ENCODE results near the gene PGA3. TPM values are rescaled to one million over a fixed set of nuclear protein-coding genes. Genes with fewer than 3 reads are reported as not detected.

PGA3 gene
- total RNA-seq, 3 donors from 2014 or later, result 3.7 to 11.3 TPM; not detected in 1

DNA sequence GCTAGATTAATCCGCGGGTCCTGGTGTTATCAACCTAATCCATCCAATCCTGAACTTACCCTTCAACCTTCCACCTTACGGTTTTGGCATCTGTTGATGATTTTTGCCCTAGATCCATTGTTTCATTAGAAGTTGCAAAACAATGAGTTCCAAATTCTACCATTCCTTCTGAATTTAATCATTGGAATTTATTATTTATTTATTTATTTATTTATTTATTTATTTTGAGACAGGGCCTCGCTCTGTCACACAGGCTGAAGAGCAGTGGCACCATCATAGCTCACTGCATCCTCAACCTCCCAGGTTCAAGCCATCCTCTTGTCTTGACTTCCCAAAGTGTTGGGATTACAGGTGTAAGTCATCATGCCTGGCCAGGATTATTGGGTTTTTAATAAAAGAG, 21.8 kb upstream of the PGA3 start:
- no peak for DNase-seq (ENCODE audit: low spot score in 2 of 2)
- TF ChIP-seq POLR2A (IDR thresholded peaks at IDR 0.05) (no peak), POLR2AphosphoS5 (IDR thresholded peaks at IDR 0.05) (no peak)
- TF ChIP-seq, protein P1, sequence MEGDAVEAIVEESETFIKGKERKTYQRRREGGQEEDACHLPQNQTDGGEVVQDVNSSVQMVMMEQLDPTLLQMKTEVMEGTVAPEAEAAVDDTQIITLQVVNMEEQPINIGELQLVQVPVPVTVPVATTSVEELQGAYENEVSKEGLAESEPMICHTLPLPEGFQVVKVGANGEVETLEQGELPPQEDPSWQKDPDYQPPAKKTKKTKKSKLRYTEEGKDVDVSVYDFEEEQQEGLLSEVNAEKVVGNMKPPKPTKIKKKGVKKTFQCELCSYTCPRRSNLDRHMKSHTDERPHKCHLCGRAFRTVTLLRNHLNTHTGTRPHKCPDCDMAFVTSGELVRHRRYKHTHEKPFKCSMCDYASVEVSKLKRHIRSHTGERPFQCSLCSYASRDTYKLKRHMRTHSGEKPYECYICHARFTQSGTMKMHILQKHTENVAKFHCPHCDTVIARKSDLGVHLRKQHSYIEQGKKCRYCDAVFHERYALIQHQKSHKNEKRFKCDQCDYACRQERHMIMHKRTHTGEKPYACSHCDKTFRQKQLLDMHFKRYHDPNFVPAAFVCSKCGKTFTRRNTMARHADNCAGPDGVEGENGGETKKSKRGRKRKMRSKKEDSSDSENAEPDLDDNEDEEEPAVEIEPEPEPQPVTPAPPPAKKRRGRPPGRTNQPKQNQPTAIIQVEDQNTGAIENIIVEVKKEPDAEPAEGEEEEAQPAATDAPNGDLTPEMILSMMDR (IDR thresholded peaks at IDR 0.05), result no peak
- intact Hi-C loops (cut with DNase I; ENCODE audit: low total_unique reads), result no loop called here
- no peak overlapping the region for H3K4me3 ChIP-seq
- H3K9me3 ChIP-seq, result no peaks in the 10 kb centered on the region
- no peaks in the 10 kb centered on the region for H3K4me1 ChIP-seq
- H3K36me3 ChIP-seq, result no peaks in the 10 kb centered on the region
- H3K27me3 ChIP-seq, result no peaks in the 10 kb centered on the region
- no peak overlapping the region for H3K27ac ChIP-seq

DNA sequence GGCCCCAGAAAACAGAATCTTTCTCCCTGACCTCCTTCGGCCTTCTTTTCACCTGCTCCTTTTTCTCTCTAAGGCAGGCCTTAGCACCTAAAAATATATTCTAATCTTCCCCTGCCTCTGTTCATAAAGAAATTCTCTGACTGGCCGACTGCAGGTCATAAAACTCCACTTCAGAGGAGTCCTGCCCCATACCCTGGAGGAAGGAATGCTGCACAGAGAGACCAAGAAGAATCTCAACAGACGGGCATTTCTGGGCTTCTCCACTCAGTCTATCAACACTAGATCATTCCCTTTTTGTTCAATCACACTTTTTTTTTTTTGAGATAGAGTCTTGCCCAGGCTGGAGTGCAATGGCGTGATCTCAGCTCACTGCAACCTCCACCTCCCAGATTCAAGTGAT, 19.7 kb upstream of the PGA3 start:
- no peaks in the 10 kb centered on the region for H3K36me3 ChIP-seq
- H3K27me3 ChIP-seq, result no peaks in the 10 kb centered on the region
- no peak overlapping the region for H3K4me3 ChIP-seq
- TF ChIP-seq, protein P1 (IDR thresholded peaks at IDR 0.05), result no peak
- TF ChIP-seq POLR2AphosphoS5 (IDR thresholded peaks at IDR 0.05) (no peak), POLR2A (IDR thresholded peaks at IDR 0.05) (no peak)
- no peak overlapping the region for H3K27ac ChIP-seq
- no peaks in the 10 kb centered on the region for H3K4me1 ChIP-seq
- no peaks in the 10 kb centered on the region for H3K9me3 ChIP-seq
- intact Hi-C loops (cut with DNase I; ENCODE audit: low total_unique reads), result no loop called here
- DNase-seq (ENCODE audit: low spot score in 2 of 2), result no peak

DNA sequence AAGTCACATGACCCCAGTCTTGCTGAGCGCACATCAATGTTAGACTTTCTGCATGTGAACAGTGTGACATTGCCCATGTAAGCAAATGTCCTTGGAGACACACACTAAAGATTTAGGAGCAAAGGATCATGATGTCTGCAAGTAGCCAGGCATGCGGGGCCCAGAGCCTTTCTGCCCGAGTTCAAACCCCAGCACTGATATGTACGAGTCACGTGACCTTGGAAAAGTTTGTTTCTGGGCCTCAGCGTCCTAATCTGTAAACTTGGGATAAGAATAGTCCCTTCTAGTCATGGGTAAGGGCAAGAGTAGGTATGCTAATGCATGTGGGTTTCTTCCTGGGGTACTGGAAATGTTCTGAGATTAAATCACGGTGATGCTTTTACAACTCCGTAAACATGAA, 16.8 kb upstream of the PGA3 start:
- Histone ChIP-seq H3K36me3 (no peaks in the 10 kb centered on the region), H3K9me3 (no peaks in the 10 kb centered on the region), H3K27me3 (no peaks in the 10 kb centered on the region), H3K4me1 (no peaks in the 10 kb centered on the region), H3K27ac (no peak overlapping the region), H3K4me3 (no peak overlapping the region)
- TF ChIP-seq POLR2A (IDR thresholded peaks at IDR 0.05), result no peak
- TF ChIP-seq, protein P1 (IDR thresholded peaks at IDR 0.05), result no peak
- no peak for TF ChIP-seq POLR2AphosphoS5 (IDR thresholded peaks at IDR 0.05)
- no peak for DNase-seq (ENCODE audit: low spot score in 2 of 2)
- intact Hi-C loops (cut with DNase I; ENCODE audit: low total_unique reads), result no loop called here

DNA sequence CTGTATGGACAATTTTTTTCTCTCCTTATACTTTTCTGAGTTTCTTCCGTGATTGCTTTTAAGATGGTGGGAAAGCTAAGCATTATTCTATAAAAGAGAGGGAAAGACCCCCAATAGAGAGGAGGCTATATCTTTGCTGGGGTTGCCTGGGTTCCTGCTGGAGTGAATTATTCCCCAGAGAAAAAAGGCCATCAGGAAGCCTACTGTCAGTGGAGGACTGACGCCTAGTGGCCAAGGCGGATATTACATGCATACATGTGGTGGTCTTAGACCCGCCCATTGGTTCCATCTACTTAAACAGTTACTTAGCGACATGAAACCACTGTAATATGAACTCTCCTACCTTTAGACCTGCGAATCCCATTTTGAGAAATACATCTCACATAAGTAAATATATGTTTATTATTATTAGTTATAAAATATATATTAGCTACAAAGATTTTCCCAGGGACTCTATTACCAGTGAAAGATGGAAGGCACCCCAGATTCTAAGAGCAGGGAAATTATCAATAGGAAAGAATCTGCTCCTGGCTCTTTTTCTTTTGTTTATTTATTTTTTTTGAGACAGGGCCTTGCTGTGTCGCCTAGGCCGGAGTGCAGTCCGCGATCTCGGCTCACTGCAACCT, 15.7 kb upstream of the PGA3 start:
- peak in 1 of 2 donors; percentile 30 for DNase-seq (ENCODE audit: low spot score in 2 of 2)
- Histone ChIP-seq H3K27me3 (no peaks in the 10 kb centered on the region), H3K27ac (no peak overlapping the region), H3K9me3 (no peaks in the 10 kb centered on the region), H3K4me1 (no peaks in the 10 kb centered on the region), H3K4me3 (no peak overlapping the region), H3K36me3 (no peaks in the 10 kb centered on the region)
- TF ChIP-seq POLR2A (IDR thresholded peaks at IDR 0.05) (no peak), POLR2AphosphoS5 (IDR thresholded peaks at IDR 0.05) (no peak)
- TF ChIP-seq, protein P1 (IDR thresholded peaks at IDR 0.05), result peak; percentile 77 to 86 (median 82)
- intact Hi-C loops (cut with DNase I; ENCODE audit: low total_unique reads), result no loop called here

DNA sequence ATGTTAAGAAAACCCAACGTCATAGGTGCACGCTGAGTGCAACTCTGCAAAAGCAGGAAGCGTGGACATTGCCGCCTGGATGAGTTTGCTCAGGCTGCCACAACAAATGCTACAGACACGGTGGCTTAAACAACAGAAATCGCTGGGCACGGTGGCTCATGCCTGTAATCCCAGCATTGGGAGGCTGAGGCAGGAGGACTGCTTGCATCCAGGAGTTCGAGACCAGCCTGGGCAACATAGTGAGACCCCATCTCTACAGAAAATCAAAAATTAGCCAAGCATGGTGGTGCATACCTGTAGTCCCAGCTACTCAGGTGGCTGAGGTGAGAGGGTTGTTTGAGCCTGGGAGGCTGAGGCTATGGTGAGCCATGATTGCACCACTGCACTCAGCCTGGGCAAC, 13.4 kb upstream of the PGA3 start:
- TF ChIP-seq, protein P1 (IDR thresholded peaks at IDR 0.05), result no peak
- no peak for TF ChIP-seq POLR2AphosphoS5 (IDR thresholded peaks at IDR 0.05)
- TF ChIP-seq POLR2A (IDR thresholded peaks at IDR 0.05), result no peak
- no peak overlapping the region for H3K4me3 ChIP-seq
- no peak overlapping the region for H3K27ac ChIP-seq
- H3K36me3 ChIP-seq, result no peaks in the 10 kb centered on the region
- DNase-seq (ENCODE audit: low spot score in 2 of 2), result no peak
- H3K4me1 ChIP-seq, result no peaks in the 10 kb centered on the region
- H3K27me3 ChIP-seq, result no peaks in the 10 kb centered on the region
- intact Hi-C loops (cut with DNase I; ENCODE audit: low total_unique reads), result no loop called here
- H3K9me3 ChIP-seq, result no peaks in the 10 kb centered on the region
